ENCODE measurements around the gene DEPDC5. TPM values are rescaled to one million over a fixed set of nuclear protein-coding genes. Genes with fewer than 3 reads are reported as not detected.

DEPDC5 gene
- total RNA-seq, 1 donor from 2014 or later = 28.7 TPM

DNA sequence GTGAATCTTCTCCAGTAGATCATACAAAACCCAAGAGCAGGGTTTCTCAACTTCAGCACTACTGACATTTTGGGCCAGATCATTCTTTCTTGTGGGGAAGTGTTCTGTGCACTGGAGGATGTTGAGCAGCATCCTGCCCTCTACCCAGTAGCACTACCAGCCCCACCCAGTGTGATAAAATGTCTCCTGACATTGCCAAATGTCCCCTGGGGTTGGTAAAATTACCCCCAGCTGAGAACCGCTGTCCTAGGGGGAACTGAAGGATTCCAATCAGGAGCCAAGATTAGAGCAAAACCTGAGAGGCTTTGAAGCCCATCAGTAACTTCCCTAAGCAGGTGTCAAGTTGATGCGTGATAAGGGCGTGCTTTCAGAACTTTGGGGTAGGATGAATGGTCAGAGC, 129.2 kb downstream of the DEPDC5 start:
- no peak for DNase-seq (ENCODE audit: extremely low spot score in 2 of 2)
- H3K9me3 ChIP-seq = no peaks in the 10 kb centered on the region
- no peaks in the 10 kb centered on the region for H3K4me1 ChIP-seq
- intact Hi-C loops (cut with DNase I) = no loop called here
- H3K27me3 ChIP-seq = no peaks in the 10 kb centered on the region
- TF ChIP-seq, protein P1, sequence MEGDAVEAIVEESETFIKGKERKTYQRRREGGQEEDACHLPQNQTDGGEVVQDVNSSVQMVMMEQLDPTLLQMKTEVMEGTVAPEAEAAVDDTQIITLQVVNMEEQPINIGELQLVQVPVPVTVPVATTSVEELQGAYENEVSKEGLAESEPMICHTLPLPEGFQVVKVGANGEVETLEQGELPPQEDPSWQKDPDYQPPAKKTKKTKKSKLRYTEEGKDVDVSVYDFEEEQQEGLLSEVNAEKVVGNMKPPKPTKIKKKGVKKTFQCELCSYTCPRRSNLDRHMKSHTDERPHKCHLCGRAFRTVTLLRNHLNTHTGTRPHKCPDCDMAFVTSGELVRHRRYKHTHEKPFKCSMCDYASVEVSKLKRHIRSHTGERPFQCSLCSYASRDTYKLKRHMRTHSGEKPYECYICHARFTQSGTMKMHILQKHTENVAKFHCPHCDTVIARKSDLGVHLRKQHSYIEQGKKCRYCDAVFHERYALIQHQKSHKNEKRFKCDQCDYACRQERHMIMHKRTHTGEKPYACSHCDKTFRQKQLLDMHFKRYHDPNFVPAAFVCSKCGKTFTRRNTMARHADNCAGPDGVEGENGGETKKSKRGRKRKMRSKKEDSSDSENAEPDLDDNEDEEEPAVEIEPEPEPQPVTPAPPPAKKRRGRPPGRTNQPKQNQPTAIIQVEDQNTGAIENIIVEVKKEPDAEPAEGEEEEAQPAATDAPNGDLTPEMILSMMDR (IDR thresholded peaks at IDR 0.05) = no peak
- no peak for TF ChIP-seq POLR2AphosphoS5 (IDR thresholded peaks at IDR 0.05; ENCODE audit: insufficient read depth in 1 of 2, low read depth in 1 of 2)
- TF ChIP-seq POLR2A (IDR thresholded peaks at IDR 0.05) = no peak
- H3K36me3 ChIP-seq = peaks cover 0 to 15% of the 10 kb centered on the region in 2 donors
- H3K4me3 ChIP-seq = no peak overlapping the region
- no peak overlapping the region for H3K27ac ChIP-seq

DNA sequence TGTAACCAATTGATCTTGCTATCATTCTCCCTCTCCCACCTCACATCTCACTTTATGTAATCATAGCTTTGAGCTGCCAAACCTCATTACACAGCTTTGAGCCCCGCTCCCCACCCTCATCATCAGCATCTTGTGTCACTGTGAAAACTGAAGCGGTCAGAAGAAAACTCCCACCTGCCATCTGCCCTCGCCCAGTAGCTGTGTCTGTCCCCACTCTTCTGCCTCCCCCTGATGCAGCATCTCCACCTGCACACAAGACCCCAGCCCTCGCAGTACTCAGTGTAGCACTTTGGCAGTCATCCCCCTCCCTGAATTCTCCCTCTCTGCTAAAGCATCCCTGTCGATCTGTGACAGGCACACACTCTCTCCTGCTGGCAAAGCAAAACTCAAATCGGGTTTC, 130.2 kb downstream of the DEPDC5 start:
- H3K36me3 ChIP-seq = peaks cover 0 to 15% of the 10 kb centered on the region in 2 donors
- TF ChIP-seq POLR2A (IDR thresholded peaks at IDR 0.05) (no peak), POLR2AphosphoS5 (IDR thresholded peaks at IDR 0.05; ENCODE audit: insufficient read depth in 1 of 2, low read depth in 1 of 2) (no peak)
- TF ChIP-seq, protein P1 (IDR thresholded peaks at IDR 0.05) = no peak
- intact Hi-C loops (cut with DNase I) = no loop called here
- no peak overlapping the region for H3K4me3 ChIP-seq
- H3K4me1 ChIP-seq = no peaks in the 10 kb centered on the region
- DNase-seq (ENCODE audit: extremely low spot score in 2 of 2) = no peak
- no peaks in the 10 kb centered on the region for H3K9me3 ChIP-seq
- no peak overlapping the region for H3K27ac ChIP-seq
- no peaks in the 10 kb centered on the region for H3K27me3 ChIP-seq

DNA sequence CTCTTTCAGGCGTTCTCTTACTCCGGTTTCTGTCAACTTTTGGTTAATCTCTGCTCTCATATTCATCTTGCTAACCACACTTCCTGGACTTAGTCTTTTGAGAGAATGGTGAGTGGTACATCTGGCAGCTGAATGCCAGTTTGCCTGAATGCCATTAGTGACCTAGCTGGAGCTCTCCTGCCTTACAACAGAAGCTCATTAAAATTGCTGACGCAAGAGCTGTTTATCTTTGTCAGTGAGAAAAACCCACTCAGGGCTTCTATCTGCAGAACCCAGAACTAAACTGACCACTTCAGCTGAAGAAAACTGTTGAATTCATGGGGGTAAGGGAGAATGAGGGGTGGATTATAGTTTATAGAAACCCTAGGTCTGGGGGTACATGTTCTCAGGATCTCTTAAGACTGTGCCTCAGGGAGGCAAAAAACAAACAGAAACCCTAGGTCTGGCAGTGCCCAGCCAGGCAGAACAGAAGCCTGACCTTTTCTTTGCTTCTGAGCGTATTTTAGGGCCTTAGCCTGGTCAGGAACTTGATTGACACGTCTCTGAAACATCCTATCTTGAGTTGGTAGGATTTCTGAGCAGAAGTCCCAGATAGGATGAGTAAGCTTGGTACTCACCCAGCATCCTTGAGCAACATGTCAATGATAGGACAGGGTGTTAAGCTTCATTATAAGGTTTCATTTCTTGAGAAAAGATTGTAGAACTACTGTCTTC, 137.7 kb downstream of the DEPDC5 start:
- H3K27me3 ChIP-seq = no peaks in the 10 kb centered on the region
- no peak for DNase-seq (ENCODE audit: extremely low spot score in 2 of 2)
- intact Hi-C loops (cut with DNase I) = no loop called here
- no peak for TF ChIP-seq POLR2AphosphoS5 (IDR thresholded peaks at IDR 0.05; ENCODE audit: insufficient read depth in 1 of 2, low read depth in 1 of 2)
- no peak for TF ChIP-seq POLR2A (IDR thresholded peaks at IDR 0.05)
- TF ChIP-seq, protein P1 (IDR thresholded peaks at IDR 0.05) = no peak
- H3K9me3 ChIP-seq = no peaks in the 10 kb centered on the region
- H3K27ac ChIP-seq = no peak overlapping the region
- H3K4me3 ChIP-seq = no peak overlapping the region
- H3K36me3 ChIP-seq = peaks cover 0 to 18% of the 10 kb centered on the region in 2 donors
- no peaks in the 10 kb centered on the region for H3K4me1 ChIP-seq

DNA sequence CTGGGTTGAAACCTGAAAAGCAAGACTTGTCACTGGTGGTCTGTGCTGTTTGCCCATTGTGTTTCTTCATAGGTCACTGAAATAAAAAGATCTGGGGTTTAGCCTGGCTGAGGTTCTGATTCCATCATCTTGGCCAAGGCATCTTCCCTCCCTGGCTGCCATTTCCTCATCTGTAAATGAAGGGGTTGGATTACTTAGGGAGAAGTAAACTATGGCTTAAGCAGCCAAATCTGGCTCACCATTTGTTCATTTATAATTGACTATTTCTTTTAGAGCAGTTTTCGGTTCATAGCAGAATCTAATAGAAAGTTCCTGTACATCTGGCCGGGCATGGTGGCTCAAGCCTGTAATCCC, 138.2 kb downstream of the DEPDC5 start:
- TF ChIP-seq POLR2A (IDR thresholded peaks at IDR 0.05) (no peak), POLR2AphosphoS5 (IDR thresholded peaks at IDR 0.05; ENCODE audit: insufficient read depth in 1 of 2, low read depth in 1 of 2) (no peak)
- TF ChIP-seq, protein P1 (IDR thresholded peaks at IDR 0.05) = no peak
- H3K4me3 ChIP-seq = no peak overlapping the region
- H3K36me3 ChIP-seq = peaks cover 0 to 21% of the 10 kb centered on the region in 2 donors
- H3K9me3 ChIP-seq = no peaks in the 10 kb centered on the region
- H3K27ac ChIP-seq = no peak overlapping the region
- no peaks in the 10 kb centered on the region for H3K27me3 ChIP-seq
- no peak for DNase-seq (ENCODE audit: extremely low spot score in 2 of 2)
- no peaks in the 10 kb centered on the region for H3K4me1 ChIP-seq
- intact Hi-C loops (cut with DNase I) = no loop called here

DNA sequence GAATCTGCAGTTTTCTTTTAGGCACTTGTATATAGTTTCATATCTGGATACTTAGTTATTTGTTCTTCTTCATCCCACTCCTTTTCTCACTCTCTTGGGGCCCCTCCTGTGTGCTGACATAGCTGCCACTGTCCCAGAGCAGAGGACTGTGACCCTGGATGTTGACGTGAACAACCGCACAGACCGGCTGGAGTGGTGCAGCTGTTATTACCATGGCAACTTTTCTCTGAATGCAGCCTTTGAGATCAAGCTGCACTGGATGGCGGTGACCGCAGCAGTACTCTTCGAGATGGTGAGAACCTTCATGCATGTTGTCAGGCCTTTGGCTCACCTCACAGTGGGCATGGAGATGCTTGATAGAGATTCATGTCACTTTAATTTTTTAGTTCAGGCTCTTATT, 139.6 kb downstream of the DEPDC5 start:
- no peaks in the 10 kb centered on the region for H3K27me3 ChIP-seq
- no peak overlapping the region for H3K4me3 ChIP-seq
- no peak overlapping the region for H3K27ac ChIP-seq
- intact Hi-C loops (cut with DNase I) = no loop called here
- H3K9me3 ChIP-seq = no peaks in the 10 kb centered on the region
- no peak for DNase-seq (ENCODE audit: extremely low spot score in 2 of 2)
- H3K4me1 ChIP-seq = no peaks in the 10 kb centered on the region
- TF ChIP-seq POLR2AphosphoS5 (IDR thresholded peaks at IDR 0.05; ENCODE audit: insufficient read depth in 1 of 2, low read depth in 1 of 2) (no peak), POLR2A (IDR thresholded peaks at IDR 0.05) (no peak)
- TF ChIP-seq, protein P1 (IDR thresholded peaks at IDR 0.05) = no peak
- peaks cover 0 to 35% of the 10 kb centered on the region in 2 donors for H3K36me3 ChIP-seq

All from vagina (tissue), 2 donors.